Body of pancreas (tissue), 4 donors: ENCODE measurements around the gene AHI1.

Experiments
- CTCF ChIP-seq, 7 experiments: fragments of 450-650 bp in 4 of 7; fragments of 200-600 bp in 3 of 7; sonication (generic) in 3 of 7; IDR thresholded peaks; one replicate each; pipeline ENCODE4 v1.5.1; 2016 to 2019; ENCODE audit warnings: antibody characterized with exemption in 7 of 7
- POLR2A ChIP-seq, 3 donors: fragments of 450-650 bp; IDR thresholded peaks; one replicate each; pipeline ENCODE4 v1.6.1; 2016; ENCODE audit warnings: antibody characterized with exemption in 3 of 3, mild to moderate bottlenecking in 2 of 3

- TF ChIP-seq CTCF (IDR thresholded peaks at IDR 0.05) (no peak), POLR2A (IDR thresholded peaks at IDR 0.05) (no peak)
Observed at GRCh38 chr6:135505222-135505621, 7.7 kb upstream of the AHI1 start.
